GM13976 (cell line): ENCODE data around the gene ZNF853.

Experiments
- DNase-seq: peaks from one replicate; pipeline ENCODE4 v3.0.0; 2012; ENCODE audit warnings: low spot score
- CTCF ChIP-seq: IDR thresholded peaks from 2 replicates; pipeline ENCODE4 v1.5.1; 2012; ENCODE audit warnings: borderline replicate concordance, mild to moderate bottlenecking; ENCODE audit not compliant: insufficient read depth; ENCODE audit errors: extremely low read depth, missing control alignments, control extremely low read depth
- in situ Hi-C: fragments of 300-500 bp; cut with MboI; formaldehyde crosslinking; loops from one replicate; pipeline ENCODE4 v1.12.0; 2022; ENCODE audit warnings: low sequenced_read_pairs, mixed read lengths, inconsistent platforms; ENCODE audit not compliant: unreplicated experiment

ZNF853 gene

GRCh38 chr7:6608081-6608480, 7.3 kb upstream of the ZNF853 start:
- no peak for DNase-seq
- in situ Hi-C loops, result no loop called here
- no peak for TF ChIP-seq CTCF

- no peak for DNase-seq
- no peak for TF ChIP-seq CTCF
- in situ Hi-C loops, result no loop called here
These were observed 6.6 kb upstream of the ZNF853 start for GRCh38 chr7:6608794-6609193.

- TF ChIP-seq CTCF, result no peak
- no peak for DNase-seq
- in situ Hi-C loops, result no loop called here
These were observed 2.6 kb upstream of the ZNF853 start for GRCh38 chr7:6612819-6613218.

- no peak for DNase-seq
- in situ Hi-C loops, result no loop called here
- no peak for TF ChIP-seq CTCF
These were observed 1.7 kb upstream of the ZNF853 start for GRCh38 chr7:6613706-6614105.

GRCh38 chr7:6615723-6616555, 529 bp downstream of the ZNF853 start:
- TF ChIP-seq CTCF, result no peak
- no peak for DNase-seq
- in situ Hi-C loops, result no loop called here

GRCh38 chr7:6616854-6617643, 1.6 kb downstream of the ZNF853 start:
- DNase-seq, result no peak
- TF ChIP-seq CTCF, result no peak
- in situ Hi-C loops, result no loop called here
